Measurements from ENCODE around the gene HPS3.
"Not testable (repeated sequence)": the region's sequence is repeated elsewhere in the genome, so short reads cannot be mapped to it uniquely, and the experiment has no call there.

HPS3 gene

DNA sequence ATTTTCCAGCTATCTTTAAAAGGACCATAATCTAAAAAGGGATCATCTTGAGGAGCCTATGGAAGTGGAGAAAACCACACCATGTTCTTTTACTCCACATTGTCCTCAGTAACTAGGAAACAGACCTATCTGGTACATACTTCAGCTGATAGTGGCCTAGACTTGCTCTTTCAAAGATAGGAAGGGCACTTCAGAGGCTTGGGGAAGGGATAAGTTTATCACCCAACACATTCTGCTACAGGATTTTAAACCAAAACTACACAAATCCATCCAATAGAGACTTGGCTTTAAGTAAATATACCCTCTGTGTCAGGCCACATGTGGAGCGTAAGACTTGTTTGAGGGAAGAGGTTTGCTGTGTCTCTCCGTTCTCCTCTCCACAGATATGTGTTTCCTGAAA is 56.8 kb downstream of the HPS3 start:
- DNase-seq (ENCODE audit: low spot score) (no peak), FAIRE-seq (no peak)

DNA sequence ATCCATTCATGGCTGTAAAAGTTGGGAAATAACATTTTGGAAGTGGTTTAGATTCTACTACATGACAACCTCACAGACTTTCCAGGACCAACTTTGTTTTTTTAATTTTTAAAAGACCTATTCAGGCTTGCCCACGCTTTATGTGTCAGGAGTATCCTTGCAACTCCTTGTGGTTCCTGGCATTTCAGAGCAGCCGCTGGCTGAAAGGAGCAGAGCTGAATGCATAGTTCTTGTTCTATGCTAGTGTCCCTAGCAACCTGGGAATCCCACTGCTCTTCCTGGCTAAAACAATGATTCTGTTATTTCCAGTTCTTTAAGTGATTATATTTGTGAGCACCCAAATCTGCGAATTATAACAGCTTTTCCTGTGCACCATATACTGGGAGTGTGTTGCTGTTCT is 57.3 kb downstream of the HPS3 start:
- DNase-seq (ENCODE audit: low spot score) (no peak), FAIRE-seq (no peak)

DNA sequence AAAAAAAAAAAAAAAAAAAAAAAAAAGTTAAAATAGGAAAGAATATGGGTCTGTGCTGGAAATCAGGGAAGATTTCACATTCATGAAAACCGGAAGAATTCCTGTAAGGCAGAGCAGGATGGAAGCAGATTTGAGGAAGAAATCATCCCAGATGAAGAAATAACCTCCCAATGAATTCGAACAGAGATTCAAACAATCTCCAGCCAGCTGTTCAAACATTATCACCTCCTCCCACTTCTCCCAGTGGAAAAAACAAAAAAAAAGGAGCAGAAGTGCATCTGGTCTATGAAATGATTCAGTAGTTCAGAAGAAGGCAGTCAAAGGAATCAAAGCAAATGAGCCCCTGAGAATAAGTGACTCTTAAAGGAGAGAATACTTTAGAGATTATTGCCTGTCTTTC is 59.1 kb downstream of the HPS3 start:
- DNase-seq (ENCODE audit: low spot score) = no peak
- FAIRE-seq = no peak

DNA sequence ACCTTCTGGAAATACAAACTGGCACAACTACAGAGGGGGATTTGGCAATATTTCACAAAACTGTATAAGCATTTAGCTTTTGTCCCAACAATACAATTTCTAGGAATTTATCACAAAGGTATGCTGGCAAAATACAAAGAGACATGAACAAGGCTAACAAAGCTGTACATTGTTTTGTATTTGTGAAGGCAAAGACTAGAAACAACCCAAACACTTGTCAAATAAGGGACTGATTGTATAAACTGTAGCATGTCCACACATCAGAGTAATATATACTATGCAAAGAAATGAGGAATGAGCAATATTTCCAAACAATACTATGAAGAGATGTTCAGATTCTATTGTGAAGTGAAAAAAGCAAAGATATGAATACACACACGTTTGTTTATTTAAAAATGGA is 65.8 kb downstream of the HPS3 start:
- FAIRE-seq (no peak), DNase-seq (ENCODE audit: low spot score) (no peak)

DNA sequence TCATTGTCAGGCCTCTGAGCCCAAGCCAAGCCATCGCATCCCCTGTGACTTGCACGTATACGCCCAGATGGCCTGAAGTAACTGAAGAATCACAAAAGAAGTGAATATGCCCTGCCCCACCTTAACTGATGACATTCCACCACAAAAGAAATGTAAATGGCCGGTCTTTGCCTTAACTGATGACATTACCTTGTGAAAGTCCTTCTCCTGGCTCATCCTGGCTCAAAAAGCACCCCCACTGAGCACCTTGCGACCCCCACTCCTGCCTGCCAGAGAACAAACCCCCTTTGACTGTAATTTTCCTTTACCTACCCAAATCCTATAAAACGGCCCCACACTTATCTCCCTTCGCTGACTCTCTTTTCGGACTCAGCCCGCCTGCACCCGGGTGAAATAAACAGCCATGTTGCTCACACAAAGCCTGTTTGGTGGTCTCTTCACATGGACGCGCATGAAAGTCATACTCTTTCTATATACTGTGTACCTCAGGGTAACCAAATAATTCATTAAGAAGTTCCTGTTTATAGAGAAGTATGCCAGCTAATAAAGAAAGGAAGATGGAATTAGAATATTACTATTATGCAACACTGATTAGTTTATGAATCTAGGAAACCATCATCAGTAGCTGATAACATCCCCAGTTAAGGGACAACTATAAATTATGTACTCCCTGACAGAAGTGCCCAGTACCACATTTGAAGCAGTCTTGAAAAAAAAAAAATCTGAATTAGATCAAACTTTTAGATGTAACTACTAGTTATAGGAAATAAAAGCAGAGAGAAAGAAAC is 67.6 kb downstream of the HPS3 start:
- not testable (repeated sequence) for FAIRE-seq; DNase-seq (ENCODE audit: low spot score)

DNA sequence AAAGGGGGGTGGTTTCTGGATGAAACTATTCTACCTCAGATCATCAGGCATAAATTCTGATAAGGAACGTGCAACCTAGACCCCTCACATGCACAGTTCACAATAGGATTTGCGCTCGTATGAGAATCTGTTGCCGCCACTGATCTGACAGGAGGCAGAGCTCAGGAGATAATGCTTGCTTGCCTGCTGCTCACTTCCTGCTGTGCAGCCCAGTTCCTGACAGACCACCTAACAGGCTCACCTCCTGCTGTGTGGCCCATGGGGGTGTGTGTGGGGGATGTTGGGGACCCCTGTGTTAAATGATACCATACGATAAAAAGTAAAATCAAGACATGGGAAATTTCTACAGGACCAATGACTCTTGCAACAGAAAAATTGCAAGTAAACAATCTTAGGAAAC is 68.2 kb downstream of the HPS3 start:
- no peak for DNase-seq (ENCODE audit: low spot score)
- FAIRE-seq = no peak

DNA sequence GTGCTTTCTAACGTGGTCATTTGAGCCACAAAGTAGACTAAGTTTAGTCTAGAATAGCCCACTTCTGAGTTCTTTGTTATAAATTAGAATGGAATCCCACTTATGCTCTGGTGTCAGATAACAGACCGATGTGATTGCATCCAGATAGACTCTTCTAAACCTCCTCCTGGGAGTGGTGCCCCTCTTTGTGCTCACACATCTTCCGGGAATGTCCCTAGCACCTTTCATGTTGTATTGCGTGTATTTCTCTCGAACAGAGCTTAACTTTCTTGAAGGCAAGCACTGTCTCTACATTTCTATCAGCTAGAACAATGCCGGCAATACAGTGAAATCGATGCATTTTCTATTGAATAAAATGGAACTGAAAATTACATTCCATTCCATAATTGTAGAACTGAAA is 69.2 kb downstream of the HPS3 start:
- FAIRE-seq (no peak), DNase-seq (ENCODE audit: low spot score) (peak; percentile 22)

DNA sequence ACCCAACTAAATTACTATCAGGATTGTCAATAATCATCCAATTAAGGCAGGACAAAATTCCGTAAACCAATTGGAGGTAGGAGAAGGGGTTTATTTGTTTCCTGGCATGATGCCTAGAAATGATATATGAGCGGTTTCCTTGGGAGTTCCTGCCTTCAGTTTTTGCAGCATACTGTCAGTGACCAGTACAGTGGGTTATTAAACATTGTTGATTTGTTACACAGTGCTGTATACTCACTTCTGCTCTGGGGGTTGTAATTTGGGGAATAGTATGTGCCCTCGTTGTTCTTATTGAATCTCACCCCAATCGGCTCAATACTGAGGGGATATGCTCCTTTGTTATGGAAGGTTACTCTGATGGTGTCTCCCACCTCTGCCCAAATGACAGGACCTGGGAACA is 70.0 kb downstream of the HPS3 start:
- DNase-seq (ENCODE audit: low spot score) = peak; percentile 25
- FAIRE-seq = no peak

DNA sequence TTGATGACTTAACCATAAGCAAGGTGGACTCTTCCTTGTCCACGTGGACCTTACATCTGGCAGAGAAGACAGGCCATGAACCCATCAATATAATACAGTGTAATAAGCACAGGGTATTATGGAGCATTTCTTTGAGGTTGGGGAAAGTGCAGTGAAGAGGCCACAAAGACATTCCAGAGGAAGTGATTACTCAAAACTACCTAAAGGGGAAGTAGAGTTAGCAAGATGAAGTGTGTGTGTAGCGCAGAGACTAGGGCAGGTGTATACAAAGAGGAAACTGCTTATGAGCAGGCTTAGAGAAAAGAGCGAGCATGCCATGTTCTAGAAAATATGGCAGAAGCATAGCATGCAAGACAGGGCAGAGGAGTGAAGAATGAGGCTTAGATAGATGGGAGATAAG is 74.3 kb downstream of the HPS3 start:
- FAIRE-seq (no peak), DNase-seq (ENCODE audit: low spot score) (no peak)

DNA sequence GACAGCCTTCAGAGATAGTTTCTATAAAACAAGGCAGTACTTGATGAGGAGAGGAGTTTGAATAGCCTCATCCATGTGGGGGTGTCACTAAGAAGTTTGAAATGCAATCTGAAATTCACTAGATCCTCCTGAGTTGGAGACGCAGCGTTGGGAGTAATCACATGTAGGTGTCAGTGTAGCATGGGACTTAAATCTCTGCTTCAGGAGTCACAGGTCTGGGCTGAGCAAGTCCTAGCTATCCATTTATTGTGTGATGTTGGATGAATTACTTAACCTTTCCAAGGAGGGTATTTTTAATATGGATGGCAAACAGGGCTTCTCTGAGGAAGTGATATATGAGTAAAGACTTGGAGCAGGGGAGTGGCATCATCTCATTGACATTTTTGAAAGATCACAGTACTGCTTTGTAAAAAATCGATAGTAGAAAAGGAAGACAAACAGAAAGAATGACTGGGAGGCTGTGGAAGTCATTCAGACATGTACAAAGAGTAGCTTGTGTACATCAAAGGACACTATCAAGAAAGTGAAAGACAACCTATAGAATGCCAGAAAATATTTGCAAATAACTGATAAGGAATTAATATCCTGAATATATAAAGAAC is 75.1 kb downstream of the HPS3 start:
- DNase-seq (ENCODE audit: low spot score) (no peak), FAIRE-seq (no peak)

DNA sequence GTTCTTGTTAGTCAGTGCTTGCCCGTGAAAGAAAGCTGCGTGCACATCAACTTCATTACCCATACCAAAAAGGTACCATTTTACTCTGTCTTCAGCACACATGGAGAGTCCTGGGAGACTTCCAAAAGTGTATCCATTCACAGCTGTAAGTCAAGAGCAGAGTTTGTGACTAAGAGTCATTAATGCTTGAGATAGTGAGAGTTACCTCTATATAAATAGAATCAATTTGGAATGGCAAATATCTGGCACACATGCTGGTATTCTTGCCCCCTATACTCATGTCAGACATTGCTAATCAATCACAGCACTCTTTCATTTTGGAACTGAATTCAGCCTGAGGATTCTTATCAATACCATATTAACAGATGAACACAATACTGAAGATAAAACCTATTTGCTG is 78.0 kb downstream of the HPS3 start:
- no peak for FAIRE-seq
- DNase-seq (ENCODE audit: low spot score) = no peak

DNA sequence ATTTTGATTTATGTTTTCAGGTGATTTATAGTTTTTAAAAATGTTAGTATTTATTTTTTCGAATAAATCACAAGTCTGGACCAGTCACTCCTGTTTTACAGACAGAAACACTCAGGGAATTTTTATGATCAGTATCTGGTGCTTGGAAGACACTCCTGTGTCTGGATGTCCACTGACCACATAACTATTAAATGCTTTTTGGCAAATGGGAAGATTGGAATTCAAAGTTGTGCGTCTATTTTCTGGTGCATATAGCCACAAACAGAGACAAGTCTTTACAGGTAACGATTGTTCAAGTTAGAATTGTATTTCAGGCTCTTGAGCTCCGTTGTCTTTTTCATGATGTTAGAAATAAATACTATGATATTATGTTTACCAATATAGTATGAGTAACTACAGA is 80.0 kb downstream of the HPS3 start:
- no peak for DNase-seq (ENCODE audit: low spot score)

DNA sequence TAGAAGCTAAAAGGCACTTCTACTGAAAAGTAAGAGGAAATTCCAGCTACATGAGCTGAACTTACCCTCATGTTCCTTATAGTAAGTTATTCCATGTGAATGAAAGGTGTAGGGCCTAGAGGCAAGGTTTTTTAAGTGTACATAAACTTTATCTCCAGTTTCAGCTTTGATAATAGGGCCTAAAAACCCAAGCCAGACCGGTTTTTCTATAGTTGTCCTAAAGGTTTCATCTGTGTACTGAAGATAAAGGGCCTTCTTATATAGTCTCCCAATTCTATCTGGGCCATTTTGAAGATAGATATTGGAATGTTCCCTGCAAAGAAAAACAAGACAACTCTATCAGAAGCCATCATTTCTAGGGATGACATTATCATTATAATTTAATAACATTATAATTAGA is 82.9 kb downstream of the HPS3 start:
- DNase-seq (ENCODE audit: low spot score) (no peak), FAIRE-seq (no peak)

More for the DNA sequence above, 80.0 kb downstream of the HPS3 start:
- no peak for FAIRE-seq

DNA sequence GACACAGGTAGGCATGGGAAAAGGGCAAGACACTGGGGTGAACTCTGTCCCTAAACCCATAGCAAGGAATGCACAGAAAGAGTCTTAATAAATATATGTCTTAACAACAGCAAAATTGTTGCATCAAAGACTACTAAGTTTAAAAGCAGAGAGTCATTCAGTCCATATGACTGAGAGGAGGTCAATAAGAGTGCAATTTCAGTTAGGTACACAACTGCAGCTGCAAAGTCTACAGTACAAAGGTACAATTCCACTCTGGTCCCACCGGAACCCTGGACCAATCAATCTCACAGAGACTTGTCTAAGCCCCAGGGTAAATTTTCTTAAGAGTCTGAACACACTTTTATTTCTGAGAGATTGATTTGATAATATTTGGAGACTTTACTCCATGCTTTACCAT is 85.3 kb downstream of the HPS3 start:
- DNase-seq (ENCODE audit: low spot score) (no peak), FAIRE-seq (no peak)

DNA sequence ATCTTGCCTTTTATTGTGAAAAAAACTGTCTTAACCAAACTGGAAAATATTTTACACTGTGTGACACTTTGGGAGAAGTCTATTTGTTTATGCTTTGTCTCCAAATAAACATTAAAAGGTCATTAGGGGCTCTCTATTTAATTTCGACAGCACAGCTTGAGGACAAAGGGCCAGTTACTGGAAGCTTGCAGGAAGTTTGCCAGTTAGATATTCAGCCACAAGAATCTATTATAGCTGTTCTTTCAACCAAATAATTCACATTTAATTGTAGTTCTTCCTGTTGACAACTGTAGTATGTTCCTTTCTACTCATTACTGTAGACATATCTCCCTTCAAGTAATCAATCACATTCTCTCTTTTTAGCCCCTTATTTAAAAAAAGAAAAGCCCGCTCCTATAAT is 86.1 kb downstream of the HPS3 start:
- FAIRE-seq (no peak), DNase-seq (ENCODE audit: low spot score) (no peak)

DNA sequence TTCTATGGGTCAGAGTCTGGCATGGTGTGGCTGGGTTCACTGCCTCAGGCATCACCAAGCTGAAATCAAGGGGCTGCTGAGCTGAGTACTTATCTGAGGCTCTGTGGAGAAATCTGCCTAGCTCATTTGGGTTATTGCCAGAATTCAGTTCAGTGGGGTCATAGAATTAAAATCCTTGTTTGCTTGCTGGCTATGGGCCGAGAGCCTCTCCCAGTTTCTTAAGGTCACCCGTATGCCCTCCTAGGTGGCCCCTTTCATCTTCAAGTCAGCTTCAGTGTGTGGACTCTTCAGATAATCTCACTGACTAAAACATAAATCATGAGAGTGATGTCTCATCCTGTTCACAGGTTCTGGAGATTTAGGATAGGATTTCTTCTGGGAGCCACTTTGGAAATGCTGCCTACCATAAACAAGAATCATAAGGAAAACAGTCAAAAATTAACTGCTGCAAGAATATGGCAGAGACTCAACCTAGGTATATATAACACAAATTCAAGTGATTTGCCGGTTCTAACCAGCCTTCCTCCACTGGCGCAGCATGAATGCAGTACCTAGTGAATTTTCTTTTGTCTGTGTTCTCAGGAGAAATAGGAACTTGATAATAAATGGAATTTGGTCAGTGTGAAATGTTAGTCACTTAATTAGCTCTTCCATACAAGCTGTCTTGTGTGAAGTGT is 86.9 kb downstream of the HPS3 start:
- DNase-seq (ENCODE audit: low spot score) = no peak
- FAIRE-seq = no peak

DNA sequence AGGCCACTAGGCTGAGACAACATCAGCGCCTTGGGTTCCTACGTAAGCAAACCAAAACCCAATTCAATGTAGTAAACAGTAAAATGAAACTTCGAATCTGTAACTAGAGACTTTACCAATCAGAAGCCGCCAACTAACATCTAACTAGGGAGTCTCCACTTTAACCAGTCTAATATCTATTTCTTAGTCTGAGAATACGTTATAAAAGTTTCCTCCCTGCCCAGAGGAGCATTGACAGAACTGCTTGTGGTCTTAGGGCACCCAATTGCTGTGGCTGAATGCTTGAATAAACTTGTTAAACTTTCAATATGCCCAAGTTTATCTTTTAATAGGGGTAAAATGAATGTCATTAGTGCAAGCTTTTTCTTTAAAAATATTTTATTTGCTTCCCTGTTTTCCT is 87.9 kb downstream of the HPS3 start:
- FAIRE-seq (no peak), DNase-seq (ENCODE audit: low spot score) (no peak)

DNA sequence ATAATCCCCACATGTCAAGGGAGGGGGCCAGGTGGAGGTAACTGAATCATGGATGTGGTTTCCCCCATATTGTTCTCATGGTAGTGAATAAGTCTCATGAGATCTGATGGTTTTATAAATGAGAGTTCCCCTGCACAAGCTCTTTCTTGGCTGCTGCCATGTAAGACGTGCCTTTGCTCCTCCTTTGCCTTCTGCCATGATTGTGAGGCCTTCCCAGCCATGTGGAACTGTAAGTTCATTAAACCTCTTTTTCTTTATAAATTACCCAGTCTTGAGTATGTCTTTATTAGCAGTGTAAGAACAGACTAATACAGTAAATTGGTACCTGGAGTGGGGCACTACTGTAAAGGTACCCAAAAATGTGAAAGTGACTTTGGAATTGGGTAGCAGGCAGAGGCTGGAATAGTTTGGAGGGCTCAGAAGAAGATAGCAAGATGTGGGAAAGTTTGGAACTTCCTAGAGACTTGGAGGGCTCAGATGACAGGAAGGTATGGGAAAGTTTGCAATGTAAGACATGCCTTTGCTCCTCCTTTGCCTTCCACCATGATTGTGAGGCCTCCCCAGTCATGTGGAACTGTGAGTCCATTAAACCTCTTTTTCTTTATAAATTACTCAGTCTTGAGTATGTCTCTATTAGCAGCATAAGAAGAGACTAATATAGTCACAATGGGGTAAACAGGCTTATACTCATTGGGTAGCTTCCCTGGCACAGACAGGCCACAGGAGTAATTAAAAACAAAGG is 90.1 kb downstream of the HPS3 start:
- not testable (repeated sequence) for DNase-seq (ENCODE audit: low spot score); FAIRE-seq

DNA sequence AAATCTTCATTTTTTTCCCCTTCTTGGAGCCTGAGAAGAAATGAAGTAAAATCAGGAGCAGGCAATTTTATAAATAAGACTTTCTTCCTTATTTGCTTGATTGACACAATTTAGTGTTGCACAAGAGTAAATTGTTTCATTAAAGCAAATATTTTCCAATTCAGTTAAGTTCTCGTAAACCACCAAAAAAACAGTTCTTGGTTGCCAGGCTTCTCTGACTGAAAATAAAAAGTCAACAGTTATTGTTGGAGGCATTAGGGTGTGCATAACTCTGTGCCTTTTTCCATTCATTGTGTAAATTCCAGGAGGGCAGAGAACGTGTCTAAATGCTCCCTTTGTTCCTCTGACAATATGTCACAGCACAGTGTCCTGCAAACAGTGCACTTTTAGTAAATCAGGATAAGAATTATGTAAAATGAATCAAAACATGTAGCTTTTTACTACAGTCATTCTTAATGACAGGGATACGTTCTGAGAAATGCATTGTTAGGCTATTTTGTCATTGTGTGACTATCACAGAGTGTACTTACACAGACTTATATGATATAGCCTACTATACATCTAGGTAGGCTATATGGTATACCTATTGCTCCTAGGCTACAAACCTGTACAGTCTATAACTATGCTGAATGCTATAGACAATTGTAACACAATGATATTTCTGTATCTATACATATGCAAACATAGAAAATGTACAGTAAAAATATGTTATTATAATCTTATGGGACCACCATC is 92.5 kb downstream of the HPS3 start, which contains the start of gene CP:
Gene CP, minus strand, starts transcription at position 47 of the 735 bp plus-strand sequence. Its CDS starts 37 bp downstream, at position 10.
- no peak for DNase-seq (ENCODE audit: low spot score)
- no peak for FAIRE-seq

Data from urothelium cell line (cell line).